Fibroblast of mammary gland (primary cell): ENCODE results near the gene AMH.

Experiments
- DNase-seq: peaks from one replicate; pipeline ENCODE4 v3.0.0-alpha.2; 2010; ENCODE audit warnings: low read depth
- H3K4me3 ChIP-seq: 2 replicates; pipeline ENCODE4 v1.5.1; 2011; ENCODE audit warnings: low read depth, mild to moderate bottlenecking, low read length, moderate library complexity; ENCODE audit not compliant: control insufficient read depth
- CTCF ChIP-seq: conservative IDR thresholded peaks from 2 replicates; pipeline ENCODE4 v1.5.1; 2011; ENCODE audit warnings: low read depth, low read length, inconsistent platforms; ENCODE audit not compliant: control insufficient read depth, insufficient read depth

AMH gene

DNA sequence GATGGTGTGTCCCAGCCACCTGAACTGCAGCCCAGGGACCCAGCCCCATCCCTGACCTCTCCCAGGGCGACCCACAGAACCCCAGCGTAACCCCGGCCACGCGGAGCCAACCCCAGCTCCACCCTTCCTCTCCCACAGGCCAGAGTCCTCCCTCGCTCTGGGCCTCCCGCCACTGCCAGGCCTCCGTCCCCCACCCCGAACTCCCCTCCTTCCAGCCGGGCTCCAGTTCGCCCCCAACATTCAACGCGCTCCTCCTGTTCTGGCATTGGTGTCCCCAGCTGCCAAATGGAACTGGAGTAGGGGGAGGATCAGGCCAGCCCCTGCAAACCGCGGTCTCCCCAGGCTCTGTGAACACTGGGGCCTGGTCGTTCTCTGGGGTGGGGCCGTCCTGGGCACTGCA is 51.4 kb downstream of the AMH start:
- H3K4me3 ChIP-seq = no peak overlapping the region
- no peak for TF ChIP-seq CTCF
- no peak for DNase-seq
